ENCODE results near the gene LONP1.
A peak's percentile ranks its signal among the peaks of the same experiment; 100 is the strongest.

GRCh38 chr19:5686647-5687359 lies 33.1 kb downstream of the LONP1 start:
- TF ChIP-seq POLR2AphosphoS5 (IDR thresholded peaks at IDR 0.05) = peak in 1 of 3 donors; percentile 17
- TF ChIP-seq CTCF (IDR thresholded peaks at IDR 0.05) = peak; percentile 62 to 93
- TF ChIP-seq POLR2A (IDR thresholded peaks at IDR 0.05) = no peak
